KOPT-K1 (cell line): Measurements from ENCODE around the gene CUBN.
A peak's percentile ranks its signal among the peaks of the same experiment; 100 is the strongest.

Experiments used
- H3K27ac ChIP-seq: fragments of 200-600 bp; sonication (generic); 2 replicates; pipeline ENCODE4 v1.5.1; 2016; ENCODE audit warnings: antibody characterized with exemption, mild to moderate bottlenecking, low read depth, low read length; ENCODE audit not compliant: poor library complexity, severe bottlenecking
- H3K36me3 ChIP-seq: fragments of 200-600 bp; sonication (generic); 2 replicates; pipeline ENCODE4 v1.5.1; 2017; ENCODE audit warnings: antibody characterized with exemption, mild to moderate bottlenecking, low read length, moderate library complexity; ENCODE audit not compliant: insufficient read depth
- H3K9me3 ChIP-seq: fragments of 200-600 bp; sonication (generic); 2 replicates; pipeline ENCODE4 v1.5.1; 2017; ENCODE audit warnings: antibody characterized with exemption, low read length, mild to moderate bottlenecking; ENCODE audit not compliant: insufficient read depth, poor library complexity, severe bottlenecking

Gene CUBN

GRCh38 chr10:16999665-17000451, 129.8 kb downstream of the CUBN start:
- Histone ChIP-seq H3K9me3 (peaks cover 7% of the 10 kb centered on the region), H3K27ac (no peak overlapping the region), H3K36me3 (no peaks in the 10 kb centered on the region)

- Histone ChIP-seq H3K27ac (peak overlapping the region; percentile 60), H3K36me3 (no peaks in the 10 kb centered on the region), H3K9me3 (peaks cover 7% of the 10 kb centered on the region)
Observed at GRCh38 chr10:16996530-16996964, 133.1 kb downstream of the CUBN start.

GRCh38 chr10:16995867-16996529, 133.6 kb downstream of the CUBN start:
- peaks cover 2% of the 10 kb centered on the region for H3K9me3 ChIP-seq
- H3K27ac ChIP-seq: peak overlapping the region; percentile 60
- no peaks in the 10 kb centered on the region for H3K36me3 ChIP-seq

GRCh38 chr10:16993186-16993585, 136.4 kb downstream of the CUBN start:
- H3K27ac ChIP-seq: no peak overlapping the region
- no peaks in the 10 kb centered on the region for H3K9me3 ChIP-seq
- H3K36me3 ChIP-seq: no peaks in the 10 kb centered on the region

- H3K27ac ChIP-seq: no peak overlapping the region
- H3K36me3 ChIP-seq: no peaks in the 10 kb centered on the region
- H3K9me3 ChIP-seq: no peaks in the 10 kb centered on the region
Observed at GRCh38 chr10:16992611-16993119, 136.9 kb downstream of the CUBN start.

- Histone ChIP-seq H3K9me3 (no peaks in the 10 kb centered on the region), H3K27ac (no peak overlapping the region), H3K36me3 (no peaks in the 10 kb centered on the region)
Observed at GRCh38 chr10:16991011-16991410, 138.6 kb downstream of the CUBN start.

GRCh38 chr10:16989826-16990293, 139.8 kb downstream of the CUBN start:
- Histone ChIP-seq H3K36me3 (no peaks in the 10 kb centered on the region), H3K27ac (no peak overlapping the region), H3K9me3 (no peaks in the 10 kb centered on the region)

GRCh38 chr10:16988900-16989299, 140.7 kb downstream of the CUBN start:
- Histone ChIP-seq H3K9me3 (no peaks in the 10 kb centered on the region), H3K36me3 (no peaks in the 10 kb centered on the region), H3K27ac (no peak overlapping the region)

- Histone ChIP-seq H3K9me3 (no peaks in the 10 kb centered on the region), H3K36me3 (no peaks in the 10 kb centered on the region), H3K27ac (no peak overlapping the region)
Observed at GRCh38 chr10:16987976-16988610, 141.5 kb downstream of the CUBN start.

- Histone ChIP-seq H3K9me3 (no peaks in the 10 kb centered on the region), H3K27ac (no peak overlapping the region), H3K36me3 (no peaks in the 10 kb centered on the region)
Observed at GRCh38 chr10:16987206-16987621, 142.4 kb downstream of the CUBN start.

- Histone ChIP-seq H3K9me3 (no peaks in the 10 kb centered on the region), H3K36me3 (no peaks in the 10 kb centered on the region), H3K27ac (no peak overlapping the region)
Observed at GRCh38 chr10:16986406-16987205, 143.0 kb downstream of the CUBN start.

GRCh38 chr10:16986082-16986405, 143.6 kb downstream of the CUBN start:
- no peaks in the 10 kb centered on the region for H3K36me3 ChIP-seq
- no peaks in the 10 kb centered on the region for H3K9me3 ChIP-seq
- no peak overlapping the region for H3K27ac ChIP-seq

- H3K36me3 ChIP-seq: no peaks in the 10 kb centered on the region
- no peaks in the 10 kb centered on the region for H3K9me3 ChIP-seq
- no peak overlapping the region for H3K27ac ChIP-seq
Observed at GRCh38 chr10:16984242-16984641, 145.4 kb downstream of the CUBN start.

GRCh38 chr10:16976803-16977202, 152.8 kb downstream of the CUBN start:
- no peaks in the 10 kb centered on the region for H3K36me3 ChIP-seq
- H3K27ac ChIP-seq: no peak overlapping the region
- H3K9me3 ChIP-seq: no peaks in the 10 kb centered on the region

GRCh38 chr10:16975188-16975587, 154.4 kb downstream of the CUBN start:
- Histone ChIP-seq H3K36me3 (no peaks in the 10 kb centered on the region), H3K9me3 (no peaks in the 10 kb centered on the region), H3K27ac (no peak overlapping the region)
